GM12878 (cell line): ENCODE data around the gene NEO1. TPM values are rescaled to one million over a fixed set of nuclear protein-coding genes. Genes with fewer than 3 reads are reported as not detected.

Source experiments
- ATAC-seq: fragments of 200-7000 bp; cut with Tn5 transposase; 3 replicates; pipeline ENCODE4 v1.9.1; 2020; ENCODE audit warnings: mild to moderate bottlenecking, moderate library complexity
- BruUV-seq: library from RNA; stranded (reverse); fragments of 400-500 nt; replicated peaks from 2 replicates; lab custom pipeline; 2021; lab: Mats Ljungman, UMichigan
- CTCF ChIA-PET: fragments of 300-600 bp; sonication (Branson Sonifier 250); formaldehyde crosslinking; extraction: SDS; loops from one replicate; lab custom pipeline; 2021; ENCODE audit warnings: inconsistent platforms; lab: Yijun Ruan, JAX
- POLR2A ChIA-PET: fragments of 350-600 bp; formaldehyde crosslinking; extraction: SDS; loops from one replicate; lab custom pipeline; 2021; ENCODE audit warnings: inconsistent platforms; lab: Charles Lee
- RAD21 ChIA-PET: fragments of 300-600 bp; sonication (Branson Sonifier 250); formaldehyde crosslinking; loops from one replicate; lab custom pipeline; 2023; ENCODE audit warnings: antibody characterized with exemption; ENCODE audit not compliant: unreplicated experiment; lab: Charles Lee
- SMC1A ChIA-PET: fragments of 300-600 bp; sonication (Branson Sonifier 250); formaldehyde crosslinking; loops from one replicate; lab custom pipeline; 2023; ENCODE audit not compliant: unreplicated experiment, uncharacterized antibody; lab: Charles Lee
- DNase-seq: peaks from one replicate; pipeline ENCODE4 v3.0.0-alpha.2; 2011; ENCODE audit warnings: low read depth, low spot score
- FAIRE-seq: peaks from 3 replicates; lab custom pipeline; 2011; peaks lifted over from hg19 to GRCh38; lab: Jason Lieb, UNC
- H2AFZ ChIP-seq: 2 replicates; pipeline ENCODE4 v1.6.0; 2011; ENCODE audit warnings: low read depth, low read length, control low read depth; ENCODE audit not compliant: control insufficient read depth
- H3K27ac ChIP-seq: 2 replicates; pipeline ENCODE4 v1.5.1; 2011; ENCODE audit warnings: control low read depth; ENCODE audit not compliant: control insufficient read depth, insufficient read depth
- H3K27me3 ChIP-seq, 2 experiments: replicated peaks in 1 of 2; 2 replicates each; pipeline versions ENCODE4 v1.6.0 to v1.6.1; 2011; ENCODE audit warnings: low read length in 1 of 2; ENCODE audit not compliant: control insufficient read depth in 2 of 2, insufficient read depth in 2 of 2
- H3K36me3 ChIP-seq, 2 experiments: 2 replicates each; pipeline ENCODE4 v1.5.1; 2011; ENCODE audit warnings: low read length in 1 of 2; ENCODE audit not compliant: control insufficient read depth in 2 of 2, insufficient read depth in 2 of 2
- H3K4me1 ChIP-seq: 2 replicates; pipeline ENCODE4 v1.6.1; 2011; ENCODE audit warnings: mild to moderate bottlenecking, low read length, moderate library complexity, mixed read lengths; ENCODE audit not compliant: control insufficient read depth, insufficient read depth
- H3K4me2 ChIP-seq: 2 replicates; pipeline ENCODE4 v1.6.0; 2011; ENCODE audit warnings: control low read depth; ENCODE audit not compliant: control insufficient read depth, insufficient read depth
- H3K4me3 ChIP-seq: fragments of 200-600 bp; sonication (generic); 2 replicates; pipeline ENCODE4 v1.5.1; 2016
- H3K79me2 ChIP-seq: 2 replicates; pipeline ENCODE4 v1.6.0; 2011; ENCODE audit warnings: low read length; ENCODE audit not compliant: control insufficient read depth, insufficient read depth
- H3K9ac ChIP-seq: 2 replicates; pipeline ENCODE4 v1.8.0; 2011; ENCODE audit warnings: low read length, control low read depth, mixed read lengths; ENCODE audit not compliant: control insufficient read depth, insufficient read depth
- H3K9me3 ChIP-seq: replicated peaks from 3 replicates; pipeline ENCODE4 v1.5.1; 2011; ENCODE audit warnings: mild to moderate bottlenecking, low read length; ENCODE audit not compliant: control insufficient read depth, insufficient read depth
- H4K20me1 ChIP-seq: 2 replicates; pipeline ENCODE4 v1.6.0; 2011; ENCODE audit not compliant: control insufficient read depth, insufficient read depth
- CREM ChIP-seq: IDR thresholded peaks from 2 replicates; pipeline ENCODE4 v1.6.1; 2014; ENCODE audit warnings: antibody characterized with exemption, low read depth
- GABPA ChIP-seq: IDR thresholded peaks from 2 replicates; pipeline ENCODE4 v1.6.1; 2014; ENCODE audit warnings: antibody characterized with exemption, low read depth, mild to moderate bottlenecking, inconsistent platforms
- KLF5 ChIP-seq: fragments of 450-650 bp; IDR thresholded peaks from 2 replicates; pipeline ENCODE4 v1.6.1; 2014; ENCODE audit warnings: mild to moderate bottlenecking; ENCODE audit not compliant: partially characterized antibody
- LARP7 ChIP-seq: fragments of 450-650 bp; IDR thresholded peaks from 2 replicates; pipeline ENCODE4 v1.6.1; 2017; ENCODE audit warnings: mild to moderate bottlenecking
- MXI1 ChIP-seq: fragments of 150-350 bp; IDR thresholded peaks from 2 replicates; pipeline ENCODE4 v1.6.1; 2011; ENCODE audit warnings: low read depth, mild to moderate bottlenecking, inconsistent platforms, low read length, improper control_type of control experiment
- RCOR1 ChIP-seq: conservative IDR thresholded peaks from 2 replicates; pipeline ENCODE4 v1.6.1; 2012; ENCODE audit warnings: low read depth, low read length, improper control_type of control experiment
- SMAD5 ChIP-seq: IDR thresholded peaks from 2 replicates; pipeline ENCODE4 v1.6.1; 2016; ENCODE audit warnings: antibody characterized with exemption, low read depth
- SREBF1 ChIP-seq: IDR thresholded peaks from 2 replicates; pipeline ENCODE4 v1.6.1; 2012; ENCODE audit warnings: mild to moderate bottlenecking, low read length
- WGBS: methylation state at CpG from one replicate; pipeline ENCODE4 v1.1.6; 2016; ENCODE audit warnings: low lambda C conversion rate; ENCODE audit not compliant: insufficient replicate concordance, insufficient coverage; ENCODE audit errors: missing lambda C conversion rate; 5-methylcytosine and 5-hydroxymethylcytosine counted together
- in situ Hi-C: fragments of 300-500 bp; cut with MboI; formaldehyde crosslinking; loops from 9 replicates; pipeline ENCODE4 v1.14.3; 2018; ENCODE audit warnings: mixed read lengths
- intact Hi-C: fragments of 100-400 bp; cut with micrococcal nuclease; formaldehyde crosslinking; loops from one replicate; pipeline ENCODE4 v1.14.2; 2022; ENCODE audit not compliant: unreplicated experiment
- polyA plus RNA-seq, 11 experiments: library from polyadenylated mRNA; depleted of rRNA in 4 of 11; unstranded in 6 of 11; stranded (reverse) in 5 of 11; fragments of >200 nt; fragmentation: Nextera tagmentation in 4 of 11; fragmentation: Illumina TruSeq in 1 of 11; extraction: Ambion mirVana in 4 of 11; extraction: Trizol in 1 of 11; gene quantifications; 1 replicate in 1 of 11; 2 replicates in 10 of 11; pipeline versions ENCODE4 v1.2.1 to v1.2.3, GENCODE V29; 2011 to 2016; ENCODE audit warnings: inconsistent platforms in 2 of 11, missing spikeins in 2 of 11, low read depth in 1 of 11
- total RNA-seq, 4 experiments: library from RNA; depleted of rRNA in 3 of 4; stranded (reverse); fragments of >200 nt in 3 of 4; fragmentation: Illumina TruSeq in 1 of 4; extraction: Trizol in 1 of 4; gene quantifications; 2 replicates each; pipeline versions ENCODE4 v1.2.1 to v1.2.3, GENCODE V29; 2013 to 2021
- TF ChIP-seq, protein P1 (sequence below): fragments of 450-650 bp; IDR thresholded peaks from 2 replicates; pipeline ENCODE4 v1.6.1; 2018; ENCODE audit warnings: mild to moderate bottlenecking, low read depth, moderate library complexity; ENCODE audit not compliant: partially characterized antibody
- TF ChIP-seq, protein P2 (sequence below): fragments of 450-650 bp; IDR thresholded peaks from 2 replicates; pipeline ENCODE4 v1.6.1; 2017; ENCODE audit warnings: mild to moderate bottlenecking

NEO1 gene
- total and polyA plus RNA-seq, 10 of the 15 experiments (the other 5 are each of a cell fraction or from before 2014, with no cell fraction given) = 0.03 to 2.0 (median 0.32) TPM

DNA sequence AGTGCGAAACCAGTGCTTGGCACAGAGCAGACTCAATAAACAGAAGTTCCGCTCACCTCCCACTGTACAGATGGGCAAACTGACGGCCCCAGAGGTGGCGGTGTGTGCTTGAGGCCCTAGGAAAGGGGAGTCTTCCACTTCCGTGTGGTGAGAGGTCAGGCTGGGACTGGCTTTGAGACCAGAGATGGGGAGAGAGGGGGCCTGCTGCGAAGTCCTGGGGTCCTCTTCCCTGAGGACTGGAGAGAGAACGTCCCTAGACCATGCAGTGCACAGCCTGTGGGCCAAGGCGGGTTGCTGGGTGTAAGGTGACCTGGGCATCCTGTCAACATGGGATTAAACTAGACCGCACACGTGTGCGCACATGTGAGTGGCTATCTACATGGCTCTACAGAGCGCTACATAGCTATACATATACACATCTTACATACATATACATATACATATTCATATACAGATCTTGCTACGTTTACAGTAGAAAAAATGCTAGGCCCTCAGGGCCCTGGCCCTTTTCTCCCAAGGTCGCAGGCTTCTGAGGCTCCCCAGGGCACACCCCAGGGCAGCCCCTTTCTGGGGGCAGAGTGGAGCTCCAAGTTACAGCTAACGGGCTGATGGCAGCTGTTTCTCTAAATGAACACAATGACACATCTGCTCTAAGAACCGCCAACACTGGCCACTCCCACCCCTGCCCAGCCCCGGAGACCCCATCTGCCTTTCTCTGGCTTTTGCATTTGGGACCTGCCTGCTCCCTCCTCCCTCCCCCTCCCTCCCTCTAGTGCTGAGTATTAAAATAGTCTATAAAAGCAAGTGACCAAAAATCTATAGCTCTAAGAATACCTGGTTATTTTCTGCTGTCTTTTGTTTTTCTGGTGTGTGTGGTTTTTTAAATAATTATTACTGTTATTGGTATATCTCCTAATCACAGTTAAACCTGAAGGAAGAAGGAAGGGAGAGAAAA, 269.5 kb downstream of the NEO1 start (continued):
- TF ChIP-seq, protein P1, sequence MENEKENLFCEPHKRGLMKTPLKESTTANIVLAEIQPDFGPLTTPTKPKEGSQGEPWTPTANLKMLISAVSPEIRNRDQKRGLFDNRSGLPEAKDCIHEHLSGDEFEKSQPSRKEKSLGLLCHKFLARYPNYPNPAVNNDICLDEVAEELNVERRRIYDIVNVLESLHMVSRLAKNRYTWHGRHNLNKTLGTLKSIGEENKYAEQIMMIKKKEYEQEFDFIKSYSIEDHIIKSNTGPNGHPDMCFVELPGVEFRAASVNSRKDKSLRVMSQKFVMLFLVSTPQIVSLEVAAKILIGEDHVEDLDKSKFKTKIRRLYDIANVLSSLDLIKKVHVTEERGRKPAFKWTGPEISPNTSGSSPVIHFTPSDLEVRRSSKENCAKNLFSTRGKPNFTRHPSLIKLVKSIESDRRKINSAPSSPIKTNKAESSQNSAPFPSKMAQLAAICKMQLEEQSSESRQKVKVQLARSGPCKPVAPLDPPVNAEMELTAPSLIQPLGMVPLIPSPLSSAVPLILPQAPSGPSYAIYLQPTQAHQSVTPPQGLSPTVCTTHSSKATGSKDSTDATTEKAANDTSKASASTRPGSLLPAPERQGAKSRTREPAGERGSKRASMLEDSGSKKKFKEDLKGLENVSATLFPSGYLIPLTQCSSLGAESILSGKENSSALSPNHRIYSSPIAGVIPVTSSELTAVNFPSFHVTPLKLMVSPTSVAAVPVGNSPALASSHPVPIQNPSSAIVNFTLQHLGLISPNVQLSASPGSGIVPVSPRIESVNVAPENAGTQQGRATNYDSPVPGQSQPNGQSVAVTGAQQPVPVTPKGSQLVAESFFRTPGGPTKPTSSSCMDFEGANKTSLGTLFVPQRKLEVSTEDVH = no peak
- TF ChIP-seq, protein P2, sequence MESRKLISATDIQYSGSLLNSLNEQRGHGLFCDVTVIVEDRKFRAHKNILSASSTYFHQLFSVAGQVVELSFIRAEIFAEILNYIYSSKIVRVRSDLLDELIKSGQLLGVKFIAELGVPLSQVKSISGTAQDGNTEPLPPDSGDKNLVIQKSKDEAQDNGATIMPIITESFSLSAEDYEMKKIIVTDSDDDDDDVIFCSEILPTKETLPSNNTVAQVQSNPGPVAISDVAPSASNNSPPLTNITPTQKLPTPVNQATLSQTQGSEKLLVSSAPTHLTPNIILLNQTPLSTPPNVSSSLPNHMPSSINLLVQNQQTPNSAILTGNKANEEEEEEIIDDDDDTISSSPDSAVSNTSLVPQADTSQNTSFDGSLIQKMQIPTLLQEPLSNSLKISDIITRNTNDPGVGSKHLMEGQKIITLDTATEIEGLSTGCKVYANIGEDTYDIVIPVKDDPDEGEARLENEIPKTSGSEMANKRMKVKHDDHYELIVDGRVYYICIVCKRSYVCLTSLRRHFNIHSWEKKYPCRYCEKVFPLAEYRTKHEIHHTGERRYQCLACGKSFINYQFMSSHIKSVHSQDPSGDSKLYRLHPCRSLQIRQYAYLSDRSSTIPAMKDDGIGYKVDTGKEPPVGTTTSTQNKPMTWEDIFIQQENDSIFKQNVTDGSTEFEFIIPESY = no peak
- no peak for TF ChIP-seq SMAD5
- TF ChIP-seq, all 136 proteins: peak for 0

DNA sequence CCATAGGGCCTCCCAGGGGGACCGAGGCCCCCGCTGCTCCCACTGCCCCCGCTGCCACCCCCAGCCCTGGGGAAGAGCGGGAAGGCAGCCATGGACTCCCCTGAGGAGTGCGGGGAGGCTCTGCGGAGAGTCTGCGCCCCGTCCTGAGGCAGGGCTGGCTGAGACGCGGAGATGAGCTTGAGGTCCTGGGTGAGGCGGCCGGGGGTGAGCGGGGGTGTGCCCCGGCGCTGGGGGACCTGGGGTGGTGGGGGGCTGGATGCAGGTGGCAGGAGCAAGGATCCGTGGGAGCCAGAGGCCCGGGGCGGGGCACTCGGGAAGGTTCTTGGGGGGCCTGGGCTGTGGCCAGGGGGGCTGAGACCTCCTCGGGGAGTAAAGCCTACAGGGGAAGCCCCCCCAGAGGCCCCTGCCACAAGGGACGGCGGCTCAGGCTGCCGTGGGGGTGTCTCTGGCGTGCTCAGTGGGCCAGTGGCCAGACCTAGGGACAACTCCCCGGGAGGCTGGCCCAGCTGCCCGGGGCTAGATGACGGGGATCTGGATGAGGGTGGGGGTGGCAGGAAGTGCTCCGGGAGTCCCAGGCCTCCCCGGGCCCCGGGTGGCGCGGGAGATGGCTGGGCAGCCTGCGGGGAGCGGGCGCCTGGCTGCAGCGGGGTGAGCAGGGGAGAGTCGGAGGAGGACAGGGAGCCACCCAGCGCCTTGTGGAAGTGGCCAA, 270.6 kb downstream of the NEO1 start:
- BruUV-seq = no TSS peak
- TF ChIP-seq GABPA (no peak), CREM (no peak), SREBF1 (no peak), LARP7 (no peak), RCOR1 (no peak), MXI1 (no peak), KLF5 (no peak)

More for the DNA sequence above, 270.6 kb downstream of the NEO1 start:
- FAIRE-seq (no peak), DNase-seq (no peak), ATAC-seq (no peak)
- intact Hi-C loops = no loop called here
- H3K4me1 ChIP-seq = peaks cover 7% of the 10 kb centered on the region
- in situ Hi-C loops = no loop called here
- H3K4me2 ChIP-seq = no peak overlapping the region
- ChIA-PET SMC1A (no interaction called here), CTCF (no interaction called here), RAD21 (no interaction called here), POLR2A (no interaction called here)
- 41% methylated on average over 25 of the region's 38 CpGs for WGBS
- no peak overlapping the region for H3K9ac ChIP-seq
- H3K79me2 ChIP-seq = no peaks in the 10 kb centered on the region
- no peaks in the 10 kb centered on the region for H3K9me3 ChIP-seq
- no peaks in the 10 kb centered on the region for H4K20me1 ChIP-seq
- no peaks in the 10 kb centered on the region for H3K36me3 ChIP-seq
- no peak overlapping the region for H2AFZ ChIP-seq
- H3K4me3 ChIP-seq = no peak overlapping the region
- no peaks in the 10 kb centered on the region for H3K27me3 ChIP-seq
- H3K27ac ChIP-seq = no peak overlapping the region
